ENCODE data around the gene SEPTIN5. TPM values are rescaled to one million over a fixed set of nuclear protein-coding genes. Genes with fewer than 3 reads are reported as not detected.

Gene SEPTIN5
- total RNA-seq, 1 experiment from 2014 or later: 50.4 TPM

DNA sequence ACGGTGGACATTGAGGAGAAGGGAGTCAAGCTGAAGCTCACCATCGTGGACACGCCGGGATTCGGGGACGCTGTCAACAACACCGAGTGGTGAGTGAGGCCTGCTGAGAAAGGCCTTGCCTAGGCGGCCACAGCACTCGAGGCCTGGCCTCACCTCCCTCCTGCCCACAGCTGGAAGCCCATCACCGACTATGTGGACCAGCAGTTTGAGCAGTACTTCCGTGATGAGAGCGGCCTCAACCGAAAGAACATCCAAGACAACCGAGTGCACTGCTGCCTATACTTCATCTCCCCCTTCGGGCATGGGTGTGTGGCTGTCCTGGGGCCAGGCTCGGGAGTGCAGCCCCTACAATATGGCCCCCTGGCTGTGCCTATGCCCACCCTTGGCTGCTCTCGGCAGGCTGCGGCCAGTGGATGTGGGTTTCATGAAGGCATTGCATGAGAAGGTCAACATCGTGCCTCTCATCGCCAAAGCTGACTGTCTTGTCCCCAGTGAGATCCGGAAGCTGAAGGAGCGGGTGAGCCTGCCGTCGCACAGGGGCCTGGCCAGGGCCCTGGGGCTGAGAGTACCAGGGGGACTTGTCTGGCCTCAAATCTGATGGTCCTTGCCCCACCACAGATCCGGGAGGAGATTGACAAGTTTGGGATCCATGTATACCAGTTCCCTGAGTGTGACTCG, 6.0 kb downstream of the SEPTIN5 start:
- intact Hi-C loops (cut with micrococcal nuclease; ENCODE audit: unreplicated experiment): no loop called here
- no peaks in the 10 kb centered on the region for H3K9me3 ChIP-seq (ENCODE audit: low read depth, low read length, poor library complexity, severe bottlenecking)
- ChIA-PET CTCF (interaction anchor here (0.6 to 1.4 kb wide), 2 partner anchors 10 to 419 kb away, joined by 4 to 5 read pairs; no protein-coding TSS in a partner anchor), POLR2A (ENCODE audit: low non-redundant PET) (no interaction called here)
- H3K36me3 ChIP-seq (ENCODE audit: insufficient read depth, low read length, poor library complexity, severe bottlenecking): peaks cover 31% of the 10 kb centered on the region
- H3K27ac ChIP-seq (ENCODE audit: low read depth, low read length, poor library complexity, severe bottlenecking): no peak overlapping the region
- TF ChIP-seq, protein P1, sequence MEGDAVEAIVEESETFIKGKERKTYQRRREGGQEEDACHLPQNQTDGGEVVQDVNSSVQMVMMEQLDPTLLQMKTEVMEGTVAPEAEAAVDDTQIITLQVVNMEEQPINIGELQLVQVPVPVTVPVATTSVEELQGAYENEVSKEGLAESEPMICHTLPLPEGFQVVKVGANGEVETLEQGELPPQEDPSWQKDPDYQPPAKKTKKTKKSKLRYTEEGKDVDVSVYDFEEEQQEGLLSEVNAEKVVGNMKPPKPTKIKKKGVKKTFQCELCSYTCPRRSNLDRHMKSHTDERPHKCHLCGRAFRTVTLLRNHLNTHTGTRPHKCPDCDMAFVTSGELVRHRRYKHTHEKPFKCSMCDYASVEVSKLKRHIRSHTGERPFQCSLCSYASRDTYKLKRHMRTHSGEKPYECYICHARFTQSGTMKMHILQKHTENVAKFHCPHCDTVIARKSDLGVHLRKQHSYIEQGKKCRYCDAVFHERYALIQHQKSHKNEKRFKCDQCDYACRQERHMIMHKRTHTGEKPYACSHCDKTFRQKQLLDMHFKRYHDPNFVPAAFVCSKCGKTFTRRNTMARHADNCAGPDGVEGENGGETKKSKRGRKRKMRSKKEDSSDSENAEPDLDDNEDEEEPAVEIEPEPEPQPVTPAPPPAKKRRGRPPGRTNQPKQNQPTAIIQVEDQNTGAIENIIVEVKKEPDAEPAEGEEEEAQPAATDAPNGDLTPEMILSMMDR (conservative IDR thresholded peaks at IDR 0.05; ENCODE audit: low read depth, low read length): no peak
- no peak for TF ChIP-seq EZH2 (IDR thresholded peaks at IDR 0.05; ENCODE audit: borderline replicate concordance, low read depth, low read length, poor library complexity, severe bottlenecking)
- H3K4me3 ChIP-seq (ENCODE audit: low read depth, low read length, poor library complexity, severe bottlenecking): no peak overlapping the region
- no peak for DNase-seq (ENCODE audit: low spot score)
- TSS peak; percentile 21 for BruUV-seq (replicated peaks)
- peaks cover 10% of the 10 kb centered on the region for H3K4me1 ChIP-seq (ENCODE audit: insufficient read depth, low read length, poor library complexity, severe bottlenecking)
- H3K27me3 ChIP-seq (replicated peaks; ENCODE audit: insufficient read depth, low read depth, low read length, poor library complexity): no peaks in the 10 kb centered on the region

DNA sequence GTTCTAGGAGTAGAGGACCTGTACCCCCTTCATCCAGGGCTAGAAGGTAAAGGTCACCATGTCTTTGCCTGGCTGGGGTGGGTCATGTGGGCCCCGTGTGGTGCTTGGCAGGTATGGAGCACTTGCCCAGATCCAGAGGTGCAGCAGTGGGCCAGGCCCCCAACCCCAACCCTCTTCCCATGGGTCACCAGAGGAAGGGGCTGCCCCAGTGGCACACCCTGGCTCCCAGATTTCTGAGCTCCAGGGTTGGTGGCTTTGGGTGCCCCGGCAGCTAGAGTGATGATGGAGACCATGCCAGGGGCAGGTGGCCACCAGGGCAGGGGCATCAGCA, 6.7 kb downstream of the SEPTIN5 start:
- intact Hi-C loops (cut with micrococcal nuclease; ENCODE audit: unreplicated experiment): no loop called here
- no peaks in the 10 kb centered on the region for H3K27me3 ChIP-seq (replicated peaks; ENCODE audit: insufficient read depth, low read depth, low read length, poor library complexity)

DNA sequence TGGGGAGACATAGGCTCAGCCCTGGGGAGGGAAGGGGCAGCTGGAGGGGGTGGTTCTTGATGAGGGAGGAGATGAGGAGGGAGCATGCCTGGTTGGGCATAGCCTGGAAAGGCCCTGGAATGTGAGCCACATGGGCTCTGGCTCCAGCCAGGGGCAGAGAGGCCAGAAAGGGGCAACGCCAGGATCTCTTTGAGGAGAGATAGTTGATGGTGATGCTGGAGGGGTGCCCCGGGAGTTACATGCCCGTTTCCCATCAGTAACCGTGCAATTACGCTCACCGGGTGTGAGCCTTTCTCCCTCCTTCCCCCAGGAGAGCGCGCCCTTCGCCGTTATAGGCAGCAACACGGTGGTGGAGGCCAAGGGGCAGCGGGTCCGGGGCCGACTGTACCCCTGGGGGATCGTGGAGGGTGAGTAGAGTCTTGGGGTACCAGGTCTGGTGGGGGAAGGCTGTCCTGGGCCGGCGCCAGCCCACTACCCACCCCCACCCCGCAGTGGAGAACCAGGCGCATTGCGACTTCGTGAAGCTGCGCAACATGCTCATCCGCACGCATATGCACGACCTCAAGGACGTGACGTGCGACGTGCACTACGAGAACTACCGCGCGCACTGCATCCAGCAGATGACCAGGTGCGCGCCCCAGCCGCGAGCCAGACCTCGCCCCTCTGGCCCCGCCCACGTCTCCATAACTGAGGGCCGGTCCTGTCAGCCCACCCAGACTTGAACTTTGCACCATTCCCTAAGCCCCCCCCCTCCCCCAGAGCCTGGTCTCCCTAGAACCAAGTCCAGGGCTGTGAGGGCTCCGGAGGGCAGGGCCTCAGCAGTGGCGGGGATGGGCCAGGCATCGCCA, 7.3 kb downstream of the SEPTIN5 start:
- ChIA-PET CTCF (interaction anchor here (0.6 kb wide), 1 partner anchor 1688 kb away, joined by 4 read pairs; no protein-coding TSS in a partner anchor), POLR2A (ENCODE audit: low non-redundant PET) (no interaction called here)
- intact Hi-C loops (cut with micrococcal nuclease; ENCODE audit: unreplicated experiment): no loop called here
- Histone ChIP-seq H3K36me3 (ENCODE audit: insufficient read depth, low read length, poor library complexity, severe bottlenecking) (peaks cover 31% of the 10 kb centered on the region), H3K9me3 (ENCODE audit: low read depth, low read length, poor library complexity, severe bottlenecking) (no peaks in the 10 kb centered on the region), H3K4me3 (ENCODE audit: low read depth, low read length, poor library complexity, severe bottlenecking) (no peak overlapping the region), H3K27me3 (replicated peaks; ENCODE audit: insufficient read depth, low read depth, low read length, poor library complexity) (no peaks in the 10 kb centered on the region), H3K4me1 (ENCODE audit: insufficient read depth, low read length, poor library complexity, severe bottlenecking) (peaks cover 2% of the 10 kb centered on the region), H3K27ac (ENCODE audit: low read depth, low read length, poor library complexity, severe bottlenecking) (no peak overlapping the region)
- TF ChIP-seq, protein P1 (conservative IDR thresholded peaks at IDR 0.05; ENCODE audit: low read depth, low read length): no peak
- TF ChIP-seq EZH2 (IDR thresholded peaks at IDR 0.05; ENCODE audit: borderline replicate concordance, low read depth, low read length, poor library complexity, severe bottlenecking): no peak
- DNase-seq (ENCODE audit: low spot score): no peak
- BruUV-seq (replicated peaks): no TSS peak

More for the DNA sequence above, 6.7 kb downstream of the SEPTIN5 start:
- BruUV-seq (replicated peaks): no TSS peak
- Histone ChIP-seq H3K36me3 (ENCODE audit: insufficient read depth, low read length, poor library complexity, severe bottlenecking) (peaks cover 31% of the 10 kb centered on the region), H3K4me3 (ENCODE audit: low read depth, low read length, poor library complexity, severe bottlenecking) (no peak overlapping the region), H3K27ac (ENCODE audit: low read depth, low read length, poor library complexity, severe bottlenecking) (no peak overlapping the region), H3K4me1 (ENCODE audit: insufficient read depth, low read length, poor library complexity, severe bottlenecking) (peaks cover 8% of the 10 kb centered on the region), H3K9me3 (ENCODE audit: low read depth, low read length, poor library complexity, severe bottlenecking) (no peaks in the 10 kb centered on the region)
- CTCF ChIA-PET: no interaction called here
- no peak for DNase-seq (ENCODE audit: low spot score)
- TF ChIP-seq, protein P1 (conservative IDR thresholded peaks at IDR 0.05; ENCODE audit: low read depth, low read length): no peak
- TF ChIP-seq EZH2 (IDR thresholded peaks at IDR 0.05; ENCODE audit: borderline replicate concordance, low read depth, low read length, poor library complexity, severe bottlenecking): no peak
- POLR2A ChIA-PET (ENCODE audit: low non-redundant PET): no interaction called here

Data from A673 (cell line).